Trophoblast cell (in vitro differentiated cells and primary cell): ENCODE results near the gene EPS8L1.
A peak's percentile ranks its signal among the peaks of the same experiment; 100 is the strongest.

Experiments
- DNase-seq, 2 donors: peaks; one replicate each; pipeline ENCODE4 v3.0.0-alpha.2; 2016
- H2AFZ ChIP-seq: 2 replicates; pipeline ENCODE4 v1.6.1; 2013; ENCODE audit warnings: low read length, moderate library complexity, mild to moderate bottlenecking; ENCODE audit not compliant: insufficient read depth, poor library complexity
- H2AK5ac ChIP-seq: 2 replicates; pipeline ENCODE4 v1.6.1; 2013; ENCODE audit warnings: mild to moderate bottlenecking, low read length
- H2BK120ac ChIP-seq: 2 replicates; pipeline ENCODE4 v1.6.1; 2013; ENCODE audit warnings: low read length, mild to moderate bottlenecking, moderate library complexity; ENCODE audit not compliant: insufficient read depth, poor library complexity
- H2BK12ac ChIP-seq: 2 replicates; pipeline ENCODE4 v1.6.1; 2013; ENCODE audit warnings: mild to moderate bottlenecking, low read length, moderate library complexity
- H2BK5ac ChIP-seq: 2 replicates; pipeline ENCODE4 v1.6.1; 2013; ENCODE audit warnings: low read length, low read depth, moderate library complexity, mild to moderate bottlenecking; ENCODE audit not compliant: poor library complexity
- H3K14ac ChIP-seq: 2 replicates; pipeline ENCODE4 v1.6.1; 2013; ENCODE audit warnings: mild to moderate bottlenecking, low read length
- H3K18ac ChIP-seq: 2 replicates; pipeline ENCODE4 v1.6.1; 2013; ENCODE audit warnings: mild to moderate bottlenecking, low read length
- H3K23ac ChIP-seq: 2 replicates; pipeline ENCODE4 v1.6.1; 2013; ENCODE audit warnings: low read length
- H3K27ac ChIP-seq: 2 replicates; pipeline ENCODE4 v1.5.1; 2013; ENCODE audit warnings: low read depth, mild to moderate bottlenecking, inconsistent platforms, low read length, moderate library complexity
- H3K27me3 ChIP-seq: 2 replicates; pipeline ENCODE4 v1.6.1; 2013; ENCODE audit warnings: inconsistent platforms, mild to moderate bottlenecking, low read length, moderate library complexity; ENCODE audit not compliant: insufficient read depth
- H3K36me3 ChIP-seq, 2 experiments: 1 replicate in 1 of 2; 2 replicates in 1 of 2; pipeline ENCODE4 v1.6.1; 2013; ENCODE audit warnings: low read length in 2 of 2, mild to moderate bottlenecking in 2 of 2, moderate library complexity in 1 of 2; ENCODE audit not compliant: insufficient read depth in 2 of 2, control insufficient read depth in 1 of 2
- H3K4ac ChIP-seq: 2 replicates; pipeline ENCODE4 v1.6.1; 2013; ENCODE audit warnings: low read depth, mild to moderate bottlenecking, low read length, moderate library complexity
- H3K4me1 ChIP-seq, 2 experiments: 1 replicate in 1 of 2; 2 replicates in 1 of 2; pipeline ENCODE4 v1.6.1; 2013; ENCODE audit warnings: low read length in 2 of 2, mild to moderate bottlenecking in 2 of 2, moderate library complexity in 1 of 2; ENCODE audit not compliant: insufficient read depth in 2 of 2, control insufficient read depth in 1 of 2
- H3K4me2 ChIP-seq: 2 replicates; pipeline ENCODE4 v1.6.1; 2013; ENCODE audit warnings: inconsistent platforms, mild to moderate bottlenecking, low read length, moderate library complexity
- H3K4me3 ChIP-seq: 2 replicates; pipeline ENCODE4 v1.5.1; 2013; ENCODE audit warnings: mild to moderate bottlenecking, low read depth, low read length, inconsistent platforms
- H3K79me1 ChIP-seq: one replicate; pipeline ENCODE4 v1.6.1; 2013; ENCODE audit warnings: low read length
- H3K79me2 ChIP-seq: 2 replicates; pipeline ENCODE4 v1.6.1; 2013; ENCODE audit warnings: low read length, mild to moderate bottlenecking; ENCODE audit not compliant: control insufficient read depth, insufficient read depth, poor library complexity
- H3K9ac ChIP-seq: 2 replicates; pipeline ENCODE4 v1.6.1; 2013; ENCODE audit warnings: mild to moderate bottlenecking, low read length
- H3K9me3 ChIP-seq: 2 replicates; pipeline ENCODE4 v1.6.1; 2013; ENCODE audit warnings: low read depth, mild to moderate bottlenecking, control low read depth, inconsistent platforms, low read length; ENCODE audit not compliant: insufficient read depth
- H4K12ac ChIP-seq: 2 replicates; pipeline ENCODE4 v1.6.1; 2013; ENCODE audit warnings: low read depth, mild to moderate bottlenecking, low read length, moderate library complexity
- H4K8ac ChIP-seq: 2 replicates; pipeline ENCODE4 v1.6.1; 2013; ENCODE audit warnings: low read depth, mild to moderate bottlenecking, low read length, moderate library complexity
- H4K91ac ChIP-seq: one replicate; pipeline ENCODE4 v1.6.1; 2013; ENCODE audit warnings: low read depth, mild to moderate bottlenecking, low read length, moderate library complexity
- WGBS: extraction: QIAGEN DNeasy Blood & Tissue Kit; methylation state at CpG from one replicate; pipeline ENCODE4 v1.1.7; 2013; ENCODE audit warnings: missing lambda C conversion rate; ENCODE audit not compliant: insufficient read length, insufficient coverage; ENCODE audit errors: extremely low coverage; 5-methylcytosine and 5-hydroxymethylcytosine counted together

EPS8L1 gene

DNA sequence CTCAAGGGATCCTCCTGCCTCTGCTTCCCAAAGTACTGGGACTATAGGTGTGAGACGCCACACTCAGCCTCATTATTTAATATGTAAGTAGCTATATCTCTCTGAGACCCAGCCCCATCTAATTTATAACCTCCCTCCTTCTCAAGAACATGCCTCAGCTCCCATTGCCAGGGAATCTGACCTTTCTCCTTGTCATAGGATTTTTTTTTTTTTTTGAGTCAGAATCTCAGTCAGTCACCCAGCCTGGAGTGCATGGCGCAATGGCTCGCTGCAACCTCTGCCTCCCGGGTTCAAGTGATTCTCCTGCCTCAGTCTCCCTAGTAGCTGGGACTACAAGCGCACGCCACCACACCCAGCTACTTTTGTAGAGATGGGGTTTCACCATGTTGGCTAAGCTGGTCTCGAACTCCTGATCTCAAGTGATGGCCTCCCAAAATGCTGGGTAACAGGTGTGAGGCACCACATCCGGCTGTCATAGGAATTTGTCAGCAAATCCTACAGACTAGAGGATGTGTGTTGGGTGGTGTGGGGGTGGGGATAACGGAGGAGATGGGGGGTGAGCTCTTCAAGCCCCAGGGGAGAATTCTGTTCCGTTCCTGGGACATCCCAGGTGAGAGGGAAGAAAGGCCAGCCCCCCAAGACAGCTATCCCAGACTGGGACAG lies 5.1 kb upstream of the EPS8L1 start:
- H3K9me3 ChIP-seq = no peaks in the 10 kb centered on the region
- H3K18ac ChIP-seq = no peak overlapping the region
- no peak overlapping the region for H3K4me2 ChIP-seq
- peak overlapping the region; percentile 6 for H4K91ac ChIP-seq
- WGBS = no CpG with 5 or more reads among the region's 10 CpGs
- DNase-seq = no peak
- peaks cover 2% of the 10 kb centered on the region for H3K27me3 ChIP-seq
- no peaks in the 10 kb centered on the region for H3K36me3 ChIP-seq
- H3K79me2 ChIP-seq = peaks cover 2% of the 10 kb centered on the region
- H4K12ac ChIP-seq = no peak overlapping the region
- peak overlapping the region; percentile 4 for H3K4ac ChIP-seq
- no peak overlapping the region for H4K8ac ChIP-seq
- no peak overlapping the region for H3K4me3 ChIP-seq
- H3K14ac ChIP-seq = no peak overlapping the region
- no peak overlapping the region for H2BK5ac ChIP-seq
- H3K27ac ChIP-seq = no peak overlapping the region
- peaks cover 0 to 15% of the 10 kb centered on the region in 2 experiments for H3K4me1 ChIP-seq
- H3K79me1 ChIP-seq = peaks cover 8% of the 10 kb centered on the region
- no peak overlapping the region for H2AK5ac ChIP-seq
- H3K23ac ChIP-seq = no peak overlapping the region
- no peak overlapping the region for H2BK120ac ChIP-seq
- peak overlapping the region; percentile 46 for H2BK12ac ChIP-seq
- H2AFZ ChIP-seq = no peak overlapping the region
- H3K9ac ChIP-seq = no peak overlapping the region

DNA sequence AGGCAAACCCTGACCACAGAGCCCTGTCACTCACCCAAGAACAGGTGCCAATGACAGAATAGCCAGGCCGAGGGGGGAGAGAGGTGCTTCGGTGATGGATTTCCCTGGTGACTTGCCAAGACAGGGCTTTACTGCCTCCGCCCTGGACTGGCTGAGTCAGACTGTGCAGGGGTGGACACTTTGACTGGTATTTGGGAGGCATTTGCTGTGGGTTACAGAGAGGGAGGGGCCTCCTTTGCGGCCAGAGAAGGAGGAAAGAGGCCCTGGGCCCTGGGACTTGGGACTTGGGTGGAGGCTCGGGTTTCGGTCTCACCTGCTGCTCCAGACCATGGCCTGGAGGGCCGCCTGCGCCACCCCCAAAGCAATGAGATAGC lies 4.6 kb upstream of the EPS8L1 start:
- H3K4me3 ChIP-seq = no peak overlapping the region
- H3K4me1 ChIP-seq = peaks cover 4 to 15% of the 10 kb centered on the region in 2 experiments
- no peaks in the 10 kb centered on the region for H3K36me3 ChIP-seq
- no peak overlapping the region for H2AK5ac ChIP-seq
- H3K27ac ChIP-seq = no peak overlapping the region
- no CpG with 5 or more reads among the region's 8 CpGs for WGBS
- H2BK12ac ChIP-seq = peak overlapping the region; percentile 46
- peaks cover 4% of the 10 kb centered on the region for H3K79me2 ChIP-seq
- no peak overlapping the region for H3K4me2 ChIP-seq
- H3K79me1 ChIP-seq = peaks cover 12% of the 10 kb centered on the region
- H3K4ac ChIP-seq = no peak overlapping the region
- no peak overlapping the region for H2BK5ac ChIP-seq
- DNase-seq = peak; percentile 80 to 87
- no peak overlapping the region for H2AFZ ChIP-seq
- H3K14ac ChIP-seq = no peak overlapping the region
- H4K91ac ChIP-seq = no peak overlapping the region
- no peak overlapping the region for H3K9ac ChIP-seq
- H2BK120ac ChIP-seq = no peak overlapping the region
- H4K8ac ChIP-seq = no peak overlapping the region
- H3K23ac ChIP-seq = no peak overlapping the region
- H3K18ac ChIP-seq = no peak overlapping the region
- peaks cover 2% of the 10 kb centered on the region for H3K27me3 ChIP-seq
- H3K9me3 ChIP-seq = no peaks in the 10 kb centered on the region
- no peak overlapping the region for H4K12ac ChIP-seq

DNA sequence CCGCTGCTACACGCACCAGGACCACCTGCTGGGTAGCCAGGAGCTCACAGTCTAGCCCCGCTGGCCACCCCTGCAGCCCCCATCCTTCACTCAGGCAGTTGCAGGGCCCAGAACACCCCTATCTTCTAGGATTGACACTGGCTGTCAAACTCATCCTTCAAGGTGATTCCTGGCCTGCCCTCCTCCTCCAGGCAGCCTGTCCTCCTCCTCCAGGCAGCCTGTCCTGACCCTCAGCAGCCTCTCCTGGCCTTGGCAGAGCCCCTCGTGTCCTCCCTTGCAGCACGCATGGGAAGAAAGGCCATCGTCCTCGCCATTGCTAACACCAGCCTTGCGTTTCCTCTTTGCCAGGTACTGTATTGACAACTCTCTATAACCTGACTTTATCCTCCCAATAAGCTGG lies 3.8 kb upstream of the EPS8L1 start:
- Histone ChIP-seq H4K91ac (peak overlapping the region; percentile 8), H3K27me3 (peaks cover 2% of the 10 kb centered on the region), H3K79me2 (peaks cover 9% of the 10 kb centered on the region), H3K4ac (no peak overlapping the region), H2AK5ac (no peak overlapping the region), H3K4me2 (no peak overlapping the region), H2AFZ (no peak overlapping the region), H3K4me3 (no peak overlapping the region), H3K9me3 (no peaks in the 10 kb centered on the region), H3K79me1 (peaks cover 16% of the 10 kb centered on the region), H4K8ac (no peak overlapping the region), H3K36me3 (no peaks in the 10 kb centered on the region), H2BK12ac (no peak overlapping the region), H3K27ac (no peak overlapping the region), H3K23ac (no peak overlapping the region), H3K14ac (no peak overlapping the region), H4K12ac (no peak overlapping the region), H3K4me1 (peaks cover 8 to 20% of the 10 kb centered on the region in 2 experiments), H3K9ac (no peak overlapping the region), H2BK120ac (no peak overlapping the region), H3K18ac (no peak overlapping the region), H2BK5ac (no peak overlapping the region)
- WGBS = no CpG with 5 or more reads among the region's 8 CpGs
- no peak for DNase-seq

DNA sequence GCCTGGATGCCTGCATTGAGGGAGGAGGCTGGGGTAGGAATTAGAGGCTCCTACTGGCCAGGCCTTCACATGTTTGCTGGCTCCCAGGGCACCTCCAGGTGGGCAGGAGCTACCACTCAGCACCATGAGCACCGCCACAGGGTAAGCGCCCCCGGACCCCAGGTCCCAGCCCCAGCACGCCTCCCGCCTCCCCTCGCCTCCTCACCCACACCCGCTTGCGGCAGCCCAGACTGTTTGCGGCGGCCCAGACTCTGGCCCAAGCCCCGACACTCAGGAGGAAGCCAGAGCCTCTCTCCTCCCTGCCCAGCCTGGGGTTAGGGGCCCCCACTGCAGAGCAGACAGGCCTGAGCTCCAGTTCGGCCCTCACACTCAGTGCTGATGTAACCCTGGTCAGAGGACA lies 652 bp downstream of the EPS8L1 start:
- H3K27me3 ChIP-seq = no peaks in the 10 kb centered on the region
- H3K14ac ChIP-seq = peak overlapping the region; percentile 95
- H4K12ac ChIP-seq = peak overlapping the region; percentile 43
- H2BK120ac ChIP-seq = peak overlapping the region; percentile 48
- H3K27ac ChIP-seq = peak overlapping the region; percentile 59
- peak overlapping the region; percentile 34 for H3K18ac ChIP-seq
- peak overlapping the region; percentile 79 for H4K91ac ChIP-seq
- peak overlapping the region; percentile 69 for H3K4ac ChIP-seq
- H3K9ac ChIP-seq = no peak overlapping the region
- H3K4me1 ChIP-seq = peaks cover 16 to 26% of the 10 kb centered on the region in 2 experiments
- H4K8ac ChIP-seq = peak overlapping the region; percentile 90
- peak overlapping the region; percentile 54 for H2BK5ac ChIP-seq
- H2BK12ac ChIP-seq = peak overlapping the region; percentile 77
- WGBS = no CpG with 5 or more reads among the region's 12 CpGs
- H3K9me3 ChIP-seq = peaks cover 3% of the 10 kb centered on the region
- peak overlapping the region; percentile 67 for H2AK5ac ChIP-seq
- no peak for DNase-seq
- no peak overlapping the region for H3K23ac ChIP-seq
- peaks cover 9% of the 10 kb centered on the region for H3K79me2 ChIP-seq
- H3K36me3 ChIP-seq = peaks cover 3 to 5% of the 10 kb centered on the region in 2 experiments
- no peak overlapping the region for H2AFZ ChIP-seq
- peak overlapping the region; percentile 14 for H3K4me2 ChIP-seq
- no peak overlapping the region for H3K4me3 ChIP-seq
- H3K79me1 ChIP-seq = peaks cover 19% of the 10 kb centered on the region
